Vagina (tissue), 2 donors: ENCODE results near the gene POMC.

Experiments used
- POLR2A ChIP-seq, 2 donors: fragments of 450-650 bp; IDR thresholded peaks; one replicate each; pipeline ENCODE4 v1.6.1; 2017; ENCODE audit warnings: antibody characterized with exemption in 2 of 2, mild to moderate bottlenecking in 2 of 2, moderate library complexity in 2 of 2
- POLR2AphosphoS5 ChIP-seq, 2 donors: sonication (generic); formaldehyde crosslinking; IDR thresholded peaks; one replicate each; pipeline ENCODE4 v1.9.0; 2017; ENCODE audit warnings: antibody characterized with exemption in 2 of 2, mild to moderate bottlenecking in 2 of 2, low read depth in 1 of 2; ENCODE audit not compliant: insufficient read depth in 1 of 2
- TF ChIP-seq, protein P1 (sequence below), 3 experiments: fragments of 450-650 bp in 2 of 3; fragments of 200-600 bp in 1 of 3; sonication (generic) in 1 of 3; IDR thresholded peaks; one replicate each; pipeline ENCODE4 v1.5.1; 2017 to 2019; ENCODE audit warnings: antibody characterized with exemption in 3 of 3, mild to moderate bottlenecking in 2 of 3, moderate library complexity in 2 of 3

DNA sequence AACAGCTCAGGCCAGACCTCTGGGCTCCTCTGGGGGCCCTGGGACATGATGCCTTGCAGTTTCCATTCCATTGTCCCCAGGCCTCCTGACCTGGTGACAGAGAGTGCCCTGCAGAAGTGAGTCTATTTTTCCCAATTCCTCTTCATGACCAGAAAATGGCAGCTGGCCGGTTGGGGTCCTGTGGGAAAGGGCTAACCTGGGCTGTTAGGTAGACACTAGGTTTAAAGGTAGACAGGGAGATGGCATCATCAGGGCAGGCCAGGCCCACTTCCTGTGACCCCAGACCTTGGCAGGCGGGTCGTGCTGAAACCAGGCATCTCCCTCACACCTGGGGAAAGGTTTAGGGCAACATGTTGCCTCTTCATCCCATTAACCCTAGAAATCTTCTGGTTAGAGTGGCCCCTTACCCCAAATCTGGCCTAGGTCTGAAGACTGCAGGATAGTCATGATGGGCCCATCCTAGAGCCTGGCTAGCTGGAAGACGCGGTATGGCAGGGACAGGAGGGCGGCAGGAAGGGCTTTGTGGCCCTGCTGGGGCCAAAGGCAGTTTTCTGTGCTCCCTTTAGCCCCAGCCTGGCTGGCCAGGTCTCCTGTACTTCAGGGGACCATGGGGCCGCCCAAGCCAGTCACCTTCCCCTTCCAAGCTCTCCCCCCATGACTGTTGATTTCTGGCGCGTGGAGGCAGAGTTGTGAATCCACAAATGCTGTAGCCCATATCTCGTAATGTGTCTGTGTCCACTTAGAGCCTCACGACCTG, 10.1 kb downstream of the POMC start:
- TF ChIP-seq POLR2A (IDR thresholded peaks at IDR 0.05): no peak
- TF ChIP-seq, protein P1, sequence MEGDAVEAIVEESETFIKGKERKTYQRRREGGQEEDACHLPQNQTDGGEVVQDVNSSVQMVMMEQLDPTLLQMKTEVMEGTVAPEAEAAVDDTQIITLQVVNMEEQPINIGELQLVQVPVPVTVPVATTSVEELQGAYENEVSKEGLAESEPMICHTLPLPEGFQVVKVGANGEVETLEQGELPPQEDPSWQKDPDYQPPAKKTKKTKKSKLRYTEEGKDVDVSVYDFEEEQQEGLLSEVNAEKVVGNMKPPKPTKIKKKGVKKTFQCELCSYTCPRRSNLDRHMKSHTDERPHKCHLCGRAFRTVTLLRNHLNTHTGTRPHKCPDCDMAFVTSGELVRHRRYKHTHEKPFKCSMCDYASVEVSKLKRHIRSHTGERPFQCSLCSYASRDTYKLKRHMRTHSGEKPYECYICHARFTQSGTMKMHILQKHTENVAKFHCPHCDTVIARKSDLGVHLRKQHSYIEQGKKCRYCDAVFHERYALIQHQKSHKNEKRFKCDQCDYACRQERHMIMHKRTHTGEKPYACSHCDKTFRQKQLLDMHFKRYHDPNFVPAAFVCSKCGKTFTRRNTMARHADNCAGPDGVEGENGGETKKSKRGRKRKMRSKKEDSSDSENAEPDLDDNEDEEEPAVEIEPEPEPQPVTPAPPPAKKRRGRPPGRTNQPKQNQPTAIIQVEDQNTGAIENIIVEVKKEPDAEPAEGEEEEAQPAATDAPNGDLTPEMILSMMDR (IDR thresholded peaks at IDR 0.05): no peak
- no peak for TF ChIP-seq POLR2AphosphoS5 (IDR thresholded peaks at IDR 0.05; ENCODE audit: insufficient read depth in 1 of 2, low read depth in 1 of 2)
